NCI-H2196 (cell line): ENCODE results near the gene ENPP6.
"Not testable (repeated sequence)": the region's sequence is repeated elsewhere in the genome, so short reads cannot be mapped to it uniquely, and the experiment has no call there.

Experiments used
- DNase-seq: peaks from one replicate; lab custom pipeline; 2025; ENCODE audit not compliant: unreplicated experiment; lab: John Stamatoyannopoulos, UW

The ENPP6 gene

DNA sequence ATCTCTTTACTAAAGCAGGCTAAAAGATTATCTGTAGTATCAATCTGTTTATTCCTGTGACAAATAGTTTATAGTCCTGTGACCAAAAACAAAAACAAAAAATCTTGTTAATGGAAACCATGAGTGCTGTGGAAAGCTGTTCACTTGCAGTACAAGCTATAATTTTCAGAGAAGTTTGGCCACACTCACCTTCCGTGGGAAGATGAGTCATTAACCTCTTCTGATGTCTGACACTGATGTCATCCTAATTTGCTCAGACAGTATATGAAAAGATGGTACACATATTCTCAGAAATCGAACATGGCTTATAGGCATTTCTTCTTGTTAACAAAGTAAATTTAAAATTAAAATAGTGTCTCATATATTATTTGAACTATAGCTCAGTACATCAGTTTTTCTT is 19.9 kb upstream of the ENPP6 start:
- DNase-seq = no peak

- DNase-seq = no peak
Measured at GRCh38 chr4:184235526-184235925, 17.9 kb upstream of the ENPP6 start.

DNA sequence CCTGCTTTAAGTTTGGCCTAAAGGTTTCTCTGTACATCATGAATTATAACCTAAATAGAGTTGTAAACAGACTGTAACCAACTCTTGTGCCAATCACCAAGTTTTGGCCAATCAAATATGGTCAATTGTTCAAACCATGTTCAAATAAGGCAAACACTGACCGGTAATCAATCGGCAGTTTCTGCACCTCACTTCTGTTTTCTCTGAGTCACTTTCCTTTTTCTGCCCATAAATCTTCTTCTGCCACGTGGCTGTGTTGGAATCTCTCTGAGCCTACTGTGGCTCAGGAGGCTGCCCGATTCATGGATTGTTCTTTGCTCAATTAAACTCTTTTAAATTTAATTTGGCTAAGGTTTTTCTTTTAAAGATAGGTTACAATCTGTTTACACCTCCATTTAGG is 16.5 kb upstream of the ENPP6 start:
- no peak for DNase-seq

DNA sequence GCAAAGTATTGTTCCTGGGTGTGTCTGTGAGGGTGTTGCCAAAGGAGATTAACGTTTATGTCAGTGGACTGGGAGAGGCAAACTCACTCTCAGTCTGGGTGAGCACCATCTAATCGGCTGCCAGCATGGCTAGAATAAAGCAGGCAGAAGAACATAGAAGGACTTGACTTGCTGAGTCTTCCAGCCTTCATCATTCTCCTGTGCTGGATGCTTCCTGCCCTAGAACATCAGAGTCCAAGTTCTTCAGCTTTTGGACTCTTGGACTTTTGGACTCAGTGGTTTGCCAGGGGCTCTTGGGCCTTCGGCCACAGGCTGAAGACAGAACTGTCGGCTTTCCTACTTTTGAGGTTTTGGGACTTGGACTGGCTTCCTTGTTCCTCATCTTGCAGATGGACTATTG is 15.3 kb upstream of the ENPP6 start:
- no peak for DNase-seq

GRCh38 chr4:184232202-184232601 is 14.5 kb upstream of the ENPP6 start:
- no peak for DNase-seq

DNA sequence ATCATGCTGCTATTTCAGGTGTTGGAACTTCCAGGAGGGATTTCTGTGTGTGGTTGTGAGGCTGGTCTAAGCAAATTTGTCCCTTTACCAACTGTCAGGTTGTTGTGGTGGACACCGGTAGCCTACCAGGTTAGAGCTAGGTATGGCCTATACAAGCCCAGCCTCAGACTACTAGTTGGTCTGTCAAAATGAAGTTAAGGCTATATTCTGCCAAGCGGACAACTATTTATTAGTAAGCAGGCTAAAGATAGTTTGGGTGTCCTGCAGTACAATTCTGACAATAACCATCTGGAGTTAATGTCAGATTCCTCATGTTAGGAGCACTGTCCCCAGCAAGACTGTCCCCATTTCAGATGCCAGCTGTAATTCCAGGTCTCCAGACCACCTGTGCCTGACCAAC is 13.9 kb upstream of the ENPP6 start:
- DNase-seq = no peak

GRCh38 chr4:184228056-184228705 is 10.5 kb upstream of the ENPP6 start:
- DNase-seq = no peak

DNA sequence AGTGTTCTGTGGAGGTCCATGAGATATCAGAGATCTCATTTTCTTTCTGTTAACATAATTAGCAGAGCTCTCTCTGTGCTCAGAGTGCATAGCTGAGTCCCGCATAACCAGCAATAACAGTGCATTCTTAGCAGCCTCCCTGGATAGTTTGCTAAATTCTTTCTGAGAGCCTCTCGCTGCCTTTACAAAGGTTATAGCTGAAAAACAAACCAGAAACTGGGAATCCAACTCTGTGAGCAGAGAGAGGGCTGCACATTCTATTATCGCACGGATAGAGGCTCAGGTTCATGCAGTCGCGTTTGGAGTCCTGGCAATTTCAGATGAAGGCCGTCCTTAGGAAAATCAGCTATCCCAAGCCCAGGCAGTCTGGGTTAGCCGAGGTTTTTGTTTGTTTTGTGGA is 1.2 kb downstream of the ENPP6 start:
- DNase-seq = no peak

DNA sequence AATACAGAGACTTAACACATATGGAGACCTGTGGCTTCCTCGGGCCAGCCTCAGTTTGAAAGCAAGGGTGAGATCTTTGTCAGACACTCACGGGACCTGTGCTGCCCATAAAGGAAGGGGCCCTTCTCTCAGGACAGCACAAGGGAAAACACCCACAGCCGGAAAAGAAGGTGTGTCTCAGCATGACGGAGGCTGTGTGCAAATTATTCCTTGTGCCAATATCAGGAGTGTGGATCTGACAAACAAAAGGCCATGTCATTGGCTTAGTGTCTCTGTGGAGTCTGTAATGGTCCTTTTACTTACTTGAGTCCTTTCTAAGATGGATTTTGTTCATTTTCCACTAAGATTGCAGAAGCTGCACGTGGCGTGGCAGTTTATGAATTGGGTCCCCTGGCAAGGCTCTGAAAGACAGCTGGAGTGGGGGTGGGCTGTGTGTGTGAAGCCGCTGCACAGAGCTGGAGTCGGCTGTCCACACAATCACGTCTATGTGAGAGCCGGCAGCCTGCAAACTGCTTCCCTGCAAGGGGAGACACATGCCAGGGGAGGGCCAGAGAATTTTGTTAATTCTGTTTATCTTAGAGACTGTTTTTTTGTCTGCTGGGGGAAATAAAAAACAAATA is 1.9 kb downstream of the ENPP6 start:
- no peak for DNase-seq

DNA sequence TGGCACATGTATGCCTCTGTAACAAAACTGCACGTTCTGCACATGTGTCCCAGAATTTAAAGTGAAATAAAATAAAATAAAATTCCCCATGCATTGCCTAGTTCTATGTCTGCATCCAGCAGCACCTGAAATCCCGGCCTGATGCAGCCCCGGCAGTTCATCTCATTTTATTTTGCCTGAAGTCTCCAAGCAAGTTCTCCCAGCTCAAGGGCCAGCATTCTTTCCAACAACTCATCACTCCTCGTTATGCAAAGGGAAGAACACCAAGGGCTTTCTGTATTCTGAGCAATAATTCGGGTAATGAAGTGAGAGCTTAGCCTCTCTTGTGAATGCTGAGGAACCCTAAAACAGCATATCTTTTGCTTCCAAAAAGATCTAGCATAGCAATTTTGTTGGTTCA is 2.7 kb downstream of the ENPP6 start:
- DNase-seq = no peak

DNA sequence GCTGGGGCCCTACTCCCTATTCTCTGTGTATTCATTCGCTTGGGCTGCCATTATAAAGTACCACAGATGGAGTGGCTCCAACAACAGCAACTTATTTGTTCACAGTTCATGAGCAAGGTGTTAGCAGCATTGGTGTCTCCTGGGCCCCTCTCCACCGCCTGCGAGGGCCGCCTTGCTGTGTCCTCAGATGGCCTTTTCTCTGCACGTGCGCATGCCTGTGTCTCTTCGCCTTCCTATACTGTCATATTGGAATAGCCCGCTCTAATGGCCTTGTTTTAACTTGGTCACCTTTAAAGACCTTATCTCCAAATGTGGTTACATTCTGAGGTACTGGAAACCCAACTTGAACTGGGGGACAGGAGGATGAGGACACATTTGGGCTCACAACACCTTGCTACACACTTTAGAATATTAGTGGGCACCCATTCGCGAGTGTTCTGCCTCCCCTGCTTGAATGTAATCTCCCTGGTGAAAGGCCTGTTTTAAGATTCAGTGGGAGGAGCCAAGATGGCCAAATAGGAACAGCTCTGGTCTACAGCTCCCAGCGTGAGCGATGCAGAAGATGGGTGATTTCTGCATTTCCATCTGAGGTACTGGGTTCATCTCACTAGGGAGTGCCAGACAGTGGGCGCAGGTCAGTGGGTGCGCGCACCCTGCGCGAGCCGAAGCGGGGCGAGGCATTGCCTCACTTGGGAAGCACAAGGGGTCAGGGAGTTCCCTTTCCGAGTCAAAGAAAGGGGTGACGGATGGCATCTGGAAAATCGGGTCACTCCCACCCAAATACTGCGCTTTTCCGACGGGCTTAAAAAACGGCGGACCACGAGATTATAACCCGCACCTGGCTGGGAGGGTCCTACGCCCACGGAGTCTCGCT is 9.7 kb downstream of the ENPP6 start:
- DNase-seq = not testable (repeated sequence)

- no peak for DNase-seq
Measured at GRCh38 chr4:184205243-184205642, 12.4 kb downstream of the ENPP6 start.

DNA sequence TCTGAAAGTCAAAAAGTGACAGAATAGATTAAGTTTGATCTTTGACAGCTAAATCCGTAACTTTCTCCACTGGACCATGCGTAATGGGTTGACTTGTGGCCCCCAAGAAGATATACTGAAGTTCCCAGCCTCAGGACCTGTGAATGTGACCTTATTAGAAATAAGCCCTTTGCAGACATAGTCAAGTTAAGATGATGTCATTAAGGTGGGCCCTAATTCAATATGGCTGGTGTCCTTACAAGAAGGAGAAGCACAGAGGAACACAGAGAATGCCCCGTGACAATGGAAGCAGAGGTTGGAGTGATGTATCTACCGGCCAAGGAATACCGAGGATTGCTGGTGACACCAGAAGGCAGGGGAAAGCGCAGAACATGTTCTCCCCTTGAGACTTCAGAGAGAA is 14.4 kb downstream of the ENPP6 start:
- DNase-seq = no peak

DNA sequence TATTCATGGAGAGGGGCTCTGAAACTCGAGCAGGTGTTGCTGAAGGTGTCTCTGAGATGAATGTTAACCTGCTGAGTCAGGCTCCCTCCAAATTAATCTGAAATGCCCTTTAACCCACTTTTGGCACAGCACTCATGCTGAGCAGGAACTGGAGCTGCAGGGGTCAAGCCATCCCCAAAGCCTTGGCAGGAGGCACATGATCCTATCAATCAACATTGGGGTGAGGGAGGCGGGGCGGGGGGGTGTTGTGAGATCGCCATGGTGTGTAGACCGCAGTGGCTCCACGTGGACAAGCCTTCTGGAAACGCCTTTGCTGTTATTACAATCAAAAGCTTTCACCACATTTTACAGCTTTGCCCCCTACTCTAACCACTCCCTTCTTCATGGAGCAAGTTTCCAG is 16.5 kb downstream of the ENPP6 start:
- no peak for DNase-seq

- no peak for DNase-seq
Measured at GRCh38 chr4:184200296-184200695, 17.4 kb downstream of the ENPP6 start.

GRCh38 chr4:184199780-184200179 is 17.9 kb downstream of the ENPP6 start:
- DNase-seq = no peak

DNA sequence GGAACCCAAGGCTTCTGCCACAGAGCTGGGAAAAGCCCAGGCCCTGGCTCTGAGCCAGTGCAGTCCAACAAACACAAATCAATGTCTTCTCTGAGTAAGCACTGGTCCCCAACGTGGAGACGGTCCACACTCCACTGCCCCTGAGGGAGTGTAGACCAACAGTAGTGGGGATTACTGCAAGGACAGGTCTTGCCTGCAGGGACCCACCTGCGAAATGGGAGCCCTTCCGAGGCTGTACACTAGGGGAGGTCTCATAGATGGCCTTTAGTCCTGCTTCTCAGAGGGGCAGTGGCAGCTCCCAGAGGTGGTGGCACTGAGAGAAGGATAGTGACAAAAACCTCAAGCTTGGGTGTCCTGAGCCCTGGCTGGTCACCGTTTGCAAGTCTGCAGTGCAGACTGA is 19.5 kb downstream of the ENPP6 start:
- DNase-seq = no peak

DNA sequence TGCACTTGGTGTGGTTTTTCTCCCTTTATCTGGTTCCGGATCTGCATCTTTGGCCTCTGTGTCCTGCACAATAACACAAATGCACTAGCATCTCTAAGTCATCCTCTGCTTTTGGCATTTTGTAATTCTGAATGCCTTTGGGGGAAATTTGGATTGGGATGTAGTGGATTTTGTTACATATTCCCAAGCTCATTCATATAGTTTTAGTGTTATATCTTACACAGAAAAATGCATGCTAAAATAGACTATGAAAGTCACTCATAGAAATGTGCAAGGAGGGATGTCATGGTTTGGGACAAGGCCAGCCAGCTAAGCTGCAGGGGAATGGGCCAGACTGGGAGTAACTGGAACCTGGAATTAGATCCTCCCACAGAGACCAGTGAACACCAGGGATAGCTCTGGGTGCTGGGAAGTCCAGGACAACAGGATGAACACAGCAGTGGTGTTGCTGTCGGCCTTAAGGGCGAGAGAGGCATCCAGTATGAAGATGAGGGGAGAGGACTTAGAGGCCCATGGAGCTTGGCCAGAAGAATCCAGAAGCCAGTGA is 20.1 kb downstream of the ENPP6 start:
- DNase-seq = no peak

DNA sequence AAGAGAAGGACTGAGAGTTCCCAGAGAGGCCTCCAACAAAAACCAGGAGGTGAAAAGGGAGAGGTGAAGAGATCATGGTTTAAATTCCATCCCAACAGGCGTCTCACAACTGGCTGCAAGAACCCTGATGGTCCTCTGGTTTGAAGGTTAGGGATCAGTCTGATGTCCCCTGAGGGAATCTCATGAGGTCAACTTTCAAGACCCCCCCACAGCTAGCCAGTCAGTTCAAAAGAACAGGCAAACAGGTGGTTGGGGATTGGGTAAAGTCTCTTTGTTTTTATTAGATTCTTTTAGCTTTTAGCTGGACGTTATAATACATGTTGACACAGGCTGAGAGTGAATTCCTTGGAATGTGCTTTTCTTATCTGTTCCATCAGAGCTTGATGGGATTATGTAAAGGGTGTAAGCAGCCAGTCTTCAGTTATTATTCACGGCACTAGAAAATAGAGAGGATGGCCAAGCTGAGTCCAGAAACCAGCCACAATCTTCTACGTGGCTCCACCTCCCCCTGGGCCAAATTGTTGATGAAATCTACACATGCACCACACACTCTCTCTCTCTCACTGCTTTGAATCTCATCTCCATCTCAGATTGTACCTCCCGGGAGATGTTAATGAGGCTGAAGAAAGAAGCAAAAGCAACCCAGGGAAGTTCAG is 20.8 kb downstream of the ENPP6 start:
- no peak for DNase-seq

DNA sequence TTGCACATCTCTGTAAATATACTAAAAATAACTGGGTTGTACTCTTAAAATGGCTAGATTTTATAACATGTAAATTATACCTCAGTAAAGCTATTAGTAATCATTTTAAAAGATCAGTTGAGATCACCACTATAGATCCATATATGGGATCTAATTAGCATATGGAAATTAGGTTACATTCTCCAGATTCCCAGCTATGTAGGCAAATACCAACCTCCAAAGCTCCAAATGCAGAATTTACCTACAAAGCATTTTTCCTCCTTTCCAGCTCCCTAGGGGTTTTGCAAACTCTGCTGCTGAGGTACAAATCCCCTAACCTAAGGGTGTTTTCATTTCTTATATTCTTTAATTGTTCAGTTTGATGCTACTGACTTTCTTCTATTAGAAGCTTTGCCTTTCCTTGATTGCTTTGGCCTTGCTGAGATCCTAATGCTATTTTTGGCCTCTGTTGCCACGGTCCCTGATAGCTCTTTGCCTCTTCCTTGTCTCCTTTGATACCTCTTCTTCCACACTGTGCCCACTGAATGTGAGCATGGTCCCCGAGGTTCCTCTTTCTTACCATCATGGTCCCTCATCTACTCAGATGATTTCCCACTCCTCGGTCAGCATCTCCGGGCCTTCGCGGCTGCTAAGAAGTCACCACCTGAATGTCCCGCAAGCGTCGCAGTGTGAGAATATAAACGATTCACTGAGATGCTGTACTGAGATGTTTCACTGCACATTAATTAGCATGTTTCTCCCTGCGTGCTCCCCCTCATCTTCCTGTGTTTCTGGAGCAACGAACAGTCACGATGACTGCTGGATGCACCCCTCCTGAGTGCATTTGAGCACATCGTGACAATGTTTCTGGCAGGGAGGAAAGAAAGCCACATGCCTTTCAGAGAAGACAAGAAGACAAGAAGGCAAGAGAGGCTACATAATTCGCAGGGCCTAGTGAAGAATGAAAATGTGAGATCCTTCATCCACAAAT is 23.8 kb downstream of the ENPP6 start:
- no peak for DNase-seq
